HG03095 (cell line): ENCODE data around the gene TMEM129.

Experiments
- ATAC-seq: cut with Tn5 transposase; IDR thresholded peaks from one replicate; pipeline ENCODE4 v1.9.1; 2021; ENCODE audit warnings: moderate library complexity; ENCODE audit not compliant: unreplicated experiment

TMEM129 gene

GRCh38 chr4:1745165-1745564, 24.0 kb upstream of the TMEM129 start:
- ATAC-seq, result no peak

GRCh38 chr4:1744552-1744951, 23.4 kb upstream of the TMEM129 start:
- no peak for ATAC-seq

GRCh38 chr4:1743975-1744374, 22.9 kb upstream of the TMEM129 start:
- ATAC-seq, result no peak

GRCh38 chr4:1743551-1743950, 22.4 kb upstream of the TMEM129 start:
- ATAC-seq, result no peak

- no peak for ATAC-seq
Measured at GRCh38 chr4:1741208-1741607, 20.1 kb upstream of the TMEM129 start.

- no peak for ATAC-seq
Measured at GRCh38 chr4:1740021-1740545, 19.0 kb upstream of the TMEM129 start.

- ATAC-seq, result no peak
Measured at GRCh38 chr4:1739358-1739757, 18.2 kb upstream of the TMEM129 start.

- ATAC-seq, result no peak
Measured at GRCh38 chr4:1738410-1738809, 17.3 kb upstream of the TMEM129 start.

GRCh38 chr4:1737666-1738065, 16.5 kb upstream of the TMEM129 start:
- ATAC-seq, result no peak

- no peak for ATAC-seq
Measured at GRCh38 chr4:1736812-1737211, 15.7 kb upstream of the TMEM129 start.

- no peak for ATAC-seq
Measured at GRCh38 chr4:1735215-1735614, 14.1 kb upstream of the TMEM129 start.

GRCh38 chr4:1732911-1733310, 11.8 kb upstream of the TMEM129 start:
- no peak for ATAC-seq

GRCh38 chr4:1731180-1731579, 10.1 kb upstream of the TMEM129 start:
- ATAC-seq, result no peak

GRCh38 chr4:1730532-1731135, 9.5 kb upstream of the TMEM129 start:
- no peak for ATAC-seq

GRCh38 chr4:1728061-1728980, 7.2 kb upstream of the TMEM129 start:
- ATAC-seq, result no peak

GRCh38 chr4:1727117-1728031, 6.3 kb upstream of the TMEM129 start:
- ATAC-seq, result no peak

GRCh38 chr4:1726146-1726934, 5.2 kb upstream of the TMEM129 start:
- no peak for ATAC-seq

GRCh38 chr4:1725521-1725920, 4.4 kb upstream of the TMEM129 start:
- ATAC-seq, result no peak

GRCh38 chr4:1723131-1723801, 2.1 kb upstream of the TMEM129 start:
- no peak for ATAC-seq
